Measurements from ENCODE around the gene FSD1. TPM values are rescaled to one million over a fixed set of nuclear protein-coding genes. Genes with fewer than 3 reads are reported as not detected.

FSD1 gene
- total RNA-seq, 4 donors from 2014 or later = 0.18 to 0.61 TPM; not detected in 2

- Histone ChIP-seq H3K36me3 (peaks cover 0 to 77% (median 0%) of the 10 kb centered on the region in 3 donors), H3K9me3 (no peaks in the 10 kb centered on the region), H3K27me3 (no peaks in the 10 kb centered on the region), H3K4me1 (peaks cover 0 to 2% (median 0%) of the 10 kb centered on the region in 3 donors), H3K4me3 (no peak overlapping the region), H3K27ac (no peak overlapping the region)
- TF ChIP-seq, protein P1, sequence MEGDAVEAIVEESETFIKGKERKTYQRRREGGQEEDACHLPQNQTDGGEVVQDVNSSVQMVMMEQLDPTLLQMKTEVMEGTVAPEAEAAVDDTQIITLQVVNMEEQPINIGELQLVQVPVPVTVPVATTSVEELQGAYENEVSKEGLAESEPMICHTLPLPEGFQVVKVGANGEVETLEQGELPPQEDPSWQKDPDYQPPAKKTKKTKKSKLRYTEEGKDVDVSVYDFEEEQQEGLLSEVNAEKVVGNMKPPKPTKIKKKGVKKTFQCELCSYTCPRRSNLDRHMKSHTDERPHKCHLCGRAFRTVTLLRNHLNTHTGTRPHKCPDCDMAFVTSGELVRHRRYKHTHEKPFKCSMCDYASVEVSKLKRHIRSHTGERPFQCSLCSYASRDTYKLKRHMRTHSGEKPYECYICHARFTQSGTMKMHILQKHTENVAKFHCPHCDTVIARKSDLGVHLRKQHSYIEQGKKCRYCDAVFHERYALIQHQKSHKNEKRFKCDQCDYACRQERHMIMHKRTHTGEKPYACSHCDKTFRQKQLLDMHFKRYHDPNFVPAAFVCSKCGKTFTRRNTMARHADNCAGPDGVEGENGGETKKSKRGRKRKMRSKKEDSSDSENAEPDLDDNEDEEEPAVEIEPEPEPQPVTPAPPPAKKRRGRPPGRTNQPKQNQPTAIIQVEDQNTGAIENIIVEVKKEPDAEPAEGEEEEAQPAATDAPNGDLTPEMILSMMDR (IDR thresholded peaks at IDR 0.05) = no peak
- TF ChIP-seq POLR2A (IDR thresholded peaks at IDR 0.05) = no peak
- no peak for DNase-seq
- 94 to 97% methylated on average over 8 to 9 of the region's 9 CpGs for WGBS, 2 donors
- intact Hi-C loops (cut with DNase I) = loop anchor here (5.0 kb wide), 1 partner anchor 83 kb away; no protein-coding TSS in a partner anchor
These were observed 46.3 kb downstream of the FSD1 start for GRCh38 chr19:4350726-4351125.

GRCh38 chr19:4352701-4353121, 48.3 kb downstream of the FSD1 start:
- no peaks in the 10 kb centered on the region for H3K9me3 ChIP-seq
- H3K27ac ChIP-seq = peak overlapping the region in 1 of 4 donors; percentile 14
- H3K4me3 ChIP-seq = no peak overlapping the region
- H3K27me3 ChIP-seq = no peaks in the 10 kb centered on the region
- peaks cover 0 to 77% (median 0%) of the 10 kb centered on the region in 3 donors for H3K36me3 ChIP-seq
- no peaks in the 10 kb centered on the region for H3K4me1 ChIP-seq
- intact Hi-C loops (cut with DNase I) = loop anchor here (5.0 kb wide), 1 partner anchor 85 kb away; no protein-coding TSS in a partner anchor
- WGBS, 2 donors = 37 to 48% methylated on average over 4 to 7 of the region's 9 CpGs
- DNase-seq = no peak
- TF ChIP-seq POLR2A (IDR thresholded peaks at IDR 0.05) = no peak
- TF ChIP-seq, protein P1 (IDR thresholded peaks at IDR 0.05) = peak; percentile 20 to 93 (median 74)

DNA sequence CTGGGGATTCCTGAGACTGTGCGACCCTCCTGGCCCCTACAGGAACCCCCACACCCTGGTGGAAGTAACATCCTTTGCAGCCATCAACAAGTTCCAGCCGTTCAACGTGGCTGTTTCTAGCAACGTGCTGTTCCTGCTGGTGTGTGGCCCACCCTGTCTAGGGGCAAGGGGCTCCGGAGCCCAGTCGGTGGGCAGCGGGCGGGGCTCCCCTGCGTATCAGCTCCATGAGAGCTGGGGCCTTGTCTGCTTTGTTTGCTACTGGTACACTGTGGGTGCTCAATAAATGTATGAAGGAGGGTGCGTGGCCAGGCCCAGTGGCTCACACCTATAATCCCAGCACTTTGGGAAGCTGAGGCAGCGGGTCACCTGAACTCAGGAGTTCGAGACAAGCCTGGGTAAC, 49.9 kb downstream of the FSD1 start:
- 87 to 100% methylated on average over 1 to 9 of the region's 12 CpGs for WGBS, 2 donors
- intact Hi-C loops (cut with DNase I) = loop anchor here (5.0 kb wide), 1 partner anchor 87 kb away; no protein-coding TSS in a partner anchor

GRCh38 chr19:4354897-4355296, 50.5 kb downstream of the FSD1 start:
- Histone ChIP-seq H3K36me3 (peaks cover 0 to 77% (median 2%) of the 10 kb centered on the region in 3 donors), H3K4me1 (peaks cover 0 to 7% (median 0%) of the 10 kb centered on the region in 3 donors), H3K4me3 (no peak overlapping the region), H3K27me3 (no peaks in the 10 kb centered on the region), H3K27ac (no peak overlapping the region), H3K9me3 (no peaks in the 10 kb centered on the region)
- DNase-seq = no peak
- TF ChIP-seq, protein P1 (IDR thresholded peaks at IDR 0.05) = no peak
- TF ChIP-seq POLR2A (IDR thresholded peaks at IDR 0.05) = no peak
- 75 to 85% methylated on average over 3 to 10 of the region's 17 CpGs for WGBS, 2 donors
- intact Hi-C loops (cut with DNase I) = loop anchor here (5.0 kb wide), 1 partner anchor 88 kb away; no protein-coding TSS in a partner anchor

More for the DNA sequence above, 49.9 kb downstream of the FSD1 start:
- no peak overlapping the region for H3K27ac ChIP-seq
- DNase-seq = no peak
- H3K4me1 ChIP-seq = peaks cover 0 to under 1% (median 0%) of the 10 kb centered on the region in 3 donors
- no peaks in the 10 kb centered on the region for H3K27me3 ChIP-seq
- TF ChIP-seq POLR2A (IDR thresholded peaks at IDR 0.05) = no peak
- TF ChIP-seq, protein P1 (IDR thresholded peaks at IDR 0.05) = no peak
- H3K4me3 ChIP-seq = no peak overlapping the region
- H3K9me3 ChIP-seq = no peaks in the 10 kb centered on the region
- peaks cover 0 to 77% (median 0%) of the 10 kb centered on the region in 3 donors for H3K36me3 ChIP-seq

DNA sequence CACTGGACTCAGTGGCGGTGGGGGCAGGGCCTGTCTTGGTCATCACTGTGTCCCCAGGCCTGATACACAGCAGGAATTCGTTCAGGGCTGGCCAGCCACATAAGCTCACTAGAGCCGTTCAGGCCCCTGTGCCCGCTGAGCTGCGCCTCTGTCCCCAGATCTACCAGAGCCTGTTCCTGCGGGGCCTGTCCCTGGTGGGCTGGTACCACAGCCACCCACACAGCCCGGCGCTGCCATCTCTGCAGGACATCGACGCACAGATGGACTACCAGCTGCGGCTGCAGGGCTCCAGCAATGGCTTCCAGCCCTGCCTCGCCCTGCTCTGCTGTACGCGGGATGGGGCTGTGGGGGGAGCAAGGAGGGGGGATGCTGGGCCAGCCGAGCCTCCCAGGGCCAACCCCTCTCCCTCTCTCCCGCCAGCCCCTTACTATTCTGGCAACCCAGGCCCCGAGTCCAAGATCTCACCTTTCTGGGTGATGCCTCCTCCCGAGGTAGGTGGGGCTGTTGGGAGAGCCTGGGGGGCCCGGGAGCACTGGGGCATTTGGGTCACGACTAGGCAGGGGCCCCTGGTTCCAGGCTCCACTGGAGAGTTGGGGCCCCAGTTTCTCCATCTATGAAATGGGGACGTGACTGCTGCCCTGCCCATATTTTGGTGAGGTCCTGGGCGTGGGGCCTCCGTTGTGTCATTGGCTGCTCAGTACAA, 52.8 kb downstream of the FSD1 start:
- no peak for DNase-seq
- Histone ChIP-seq H3K9me3 (no peaks in the 10 kb centered on the region), H3K4me3 (no peak overlapping the region), H3K27ac (no peak overlapping the region), H3K4me1 (peaks cover 0 to 27% (median 8%) of the 10 kb centered on the region in 3 donors), H3K27me3 (no peaks in the 10 kb centered on the region), H3K36me3 (peaks cover 12 to 89% (median 23%) of the 10 kb centered on the region in 3 donors)
- no peak for TF ChIP-seq POLR2A (IDR thresholded peaks at IDR 0.05)
- TF ChIP-seq, protein P1 (IDR thresholded peaks at IDR 0.05) = no peak
- 79 to 81% methylated on average over 5 to 11 of the region's 23 CpGs for WGBS, 2 donors
- intact Hi-C loops (cut with DNase I) = no loop called here
